ENCODE measurements around the gene DLGAP1. TPM values are rescaled to one million over a fixed set of nuclear protein-coding genes. Genes with fewer than 3 reads are reported as not detected.
A peak's percentile ranks its signal among the peaks of the same experiment; 100 is the strongest.

The DLGAP1 gene
- total and polyA plus RNA-seq, 10 of the 15 experiments (the other 5 are each of a cell fraction or from before 2014, with no cell fraction given) = 0.23 to 27.6 (median 1.9) TPM

GRCh38 chr18:4333043-4333442 is 122.1 kb downstream of the DLGAP1 start:
- CTCF ChIA-PET = no interaction called here
- no peak overlapping the region for H3K27ac ChIP-seq (ENCODE audit: control insufficient read depth, insufficient read depth)
- H3K9ac ChIP-seq (ENCODE audit: control insufficient read depth, insufficient read depth, low read length) = no peak overlapping the region
- no peaks in the 10 kb centered on the region for H3K79me2 ChIP-seq (ENCODE audit: control insufficient read depth, insufficient read depth, low read length)
- no peaks in the 10 kb centered on the region for H3K9me3 ChIP-seq (replicated peaks; ENCODE audit: control insufficient read depth, insufficient read depth, low read length)
- DNase-seq (ENCODE audit: low read depth, low spot score) (no peak), FAIRE-seq (no peak), ATAC-seq (peak; percentile 17; the same call in 2 of the 3 replicates)
- TF ChIP-seq ZBTB33 (IDR thresholded peaks at IDR 0.05) (no peak), ZNF622 (IDR thresholded peaks at IDR 0.05) (no peak), ZNF207 (IDR thresholded peaks at IDR 0.05; ENCODE audit: borderline replicate concordance) (no peak), NFYB (IDR thresholded peaks at IDR 0.05; ENCODE audit: insufficient read depth, low read depth, low read length) (no peak), HDGF (IDR thresholded peaks at IDR 0.05) (no peak), NKRF (conservative IDR thresholded peaks at IDR 0.05) (no peak), ZBTB11 (CRISPR knock-in tag; IDR thresholded peaks at IDR 0.05) (no peak)
- intact Hi-C loops (cut with micrococcal nuclease; ENCODE audit: unreplicated experiment) = no loop called here
- H3K36me3 ChIP-seq (ENCODE audit: control insufficient read depth in 2 of 2, insufficient read depth in 2 of 2, low read length in 1 of 2) = no peaks in the 10 kb centered on the region
- SMC1A ChIA-PET (ENCODE audit: uncharacterized antibody, unreplicated experiment) = interaction anchor here (0.9 to 7.4 kb wide), 6 partner anchors 8 to 226 kb away, joined by 3 to 39 read pairs (median 4); no protein-coding TSS in a partner anchor
- H3K4me2 ChIP-seq (ENCODE audit: control insufficient read depth, insufficient read depth) = no peak overlapping the region
- 37% methylated on average over 5 of the region's 5 CpGs for WGBS (ENCODE audit: insufficient coverage, insufficient replicate concordance, low lambda C conversion rate, missing lambda C conversion rate)
- RAD21 ChIA-PET (ENCODE audit: unreplicated experiment) = interaction anchor here (1.0 to 1.4 kb wide), 2 partner anchors 13 to 103 kb away, joined by 3 read pairs; no protein-coding TSS in a partner anchor
- no TSS peak for BruUV-seq (replicated peaks)
- in situ Hi-C loops (cut with MboI) = loop anchor here (25.0 kb wide), 1 partner anchor 1371 kb away; no protein-coding TSS in a partner anchor
- H3K4me1 ChIP-seq (ENCODE audit: control insufficient read depth, insufficient read depth, low read length) = no peaks in the 10 kb centered on the region
- H3K27me3 ChIP-seq (replicated peaks in 1 of 2; ENCODE audit: control insufficient read depth in 2 of 2, insufficient read depth in 2 of 2, low read length in 1 of 2) = no peaks in the 10 kb centered on the region
- POLR2A ChIA-PET = interaction anchor here (0.6 to 1.2 kb wide), 6 partner anchors 10 to 54 kb away, joined by 3 to 6 read pairs (median 3); no protein-coding TSS in a partner anchor
- H3K4me3 ChIP-seq = no peak overlapping the region
- H2AFZ ChIP-seq (ENCODE audit: control insufficient read depth, low read depth, low read length) = no peak overlapping the region
- H4K20me1 ChIP-seq (ENCODE audit: control insufficient read depth, insufficient read depth) = no peaks in the 10 kb centered on the region
